SK-N-SH (cell line): ENCODE results near the gene KIF2A. TPM values are rescaled to one million over a fixed set of nuclear protein-coding genes. Genes with fewer than 3 reads are reported as not detected.

Experiments
- CTCF ChIA-PET: fragments of 300-600, 350-600 bp; formaldehyde crosslinking; extraction: SDS; loops from one replicate; lab custom pipeline; 2021; lab: Yijun Ruan, JAX
- POLR2A ChIA-PET: fragments of 350-600 bp; sonication (Branson Sonifier 250); formaldehyde crosslinking; extraction: SDS; loops from one replicate; lab custom pipeline; 2020; ENCODE audit warnings: antibody characterized with exemption, inconsistent platforms; lab: Yijun Ruan, JAX
- DNase-seq: peaks from one replicate; pipeline ENCODE4 v3.0.0; 2012
- H2AFZ ChIP-seq: fragments of 200-600 bp; sonication (generic); 2 replicates; pipeline ENCODE4 v1.8.1; 2016; ENCODE audit warnings: antibody characterized with exemption, mild to moderate bottlenecking, low read depth
- H3F3A ChIP-seq: fragments of 200-600 bp; sonication (generic); replicated peaks from 2 replicates; pipeline ENCODE3; 2016; ENCODE audit warnings: antibody characterized with exemption, mild to moderate bottlenecking; ENCODE audit not compliant: insufficient read depth
- H3K27ac ChIP-seq, 2 experiments: fragments of 200-500 bp in 1 of 2; fragments of 200-600 bp in 1 of 2; sonication (Bioruptor generic) in 1 of 2; sonication (generic), shearing (Covaris generic) in 1 of 2; 2 replicates each; pipeline versions ENCODE4 v1.5.1 to v1.6.1; 2014 to 2016; ENCODE audit warnings: low read depth in 2 of 2, inconsistent platforms in 1 of 2, low read length in 1 of 2, mild to moderate bottlenecking in 1 of 2, mixed read lengths in 1 of 2
- H3K27me3 ChIP-seq: fragments of 200-600 bp; sonication (generic), shearing (Covaris generic); 2 replicates; pipeline ENCODE4 v1.6.1; 2016; ENCODE audit warnings: mixed run types; ENCODE audit not compliant: insufficient read depth
- H3K36me3 ChIP-seq, 2 experiments: fragments of 200-500 bp in 1 of 2; fragments of 200-600 bp in 1 of 2; sonication (Bioruptor generic) in 1 of 2; sonication (generic) in 1 of 2; replicated peaks in 1 of 2; 2 replicates each; pipeline versions ENCODE3 to v1.5.1; 2014 to 2016; ENCODE audit warnings: low read length in 1 of 2, mild to moderate bottlenecking in 1 of 2; ENCODE audit not compliant: insufficient read depth in 2 of 2, control insufficient read depth in 1 of 2
- H3K4me1 ChIP-seq, 2 experiments: fragments of 200-500 bp in 1 of 2; fragments of 200-600 bp in 1 of 2; sonication (Bioruptor generic) in 1 of 2; sonication (generic), shearing (Covaris generic) in 1 of 2; 2 replicates each; pipeline versions ENCODE4 v1.5.1 to v1.6.1; 2014 to 2016; ENCODE audit warnings: low read depth in 1 of 2, low read length in 1 of 2, mixed run types in 1 of 2; ENCODE audit not compliant: insufficient read depth in 2 of 2, control insufficient read depth in 1 of 2
- H3K4me2 ChIP-seq: fragments of 200-600 bp; sonication (generic), shearing (Covaris generic); 2 replicates; pipeline ENCODE4 v1.6.1; 2017; ENCODE audit warnings: mixed run types
- H3K4me3 ChIP-seq, 2 experiments: fragments of 200-500 bp in 1 of 2; fragments of 200-600 bp in 1 of 2; sonication (Bioruptor generic) in 1 of 2; sonication (generic), shearing (Covaris generic) in 1 of 2; 2 replicates each; pipeline versions ENCODE4 v1.5.1 to v1.8.1; 2014 to 2016; ENCODE audit warnings: low read depth in 2 of 2, inconsistent platforms in 1 of 2, low read length in 1 of 2, mild to moderate bottlenecking in 1 of 2, mixed read lengths in 1 of 2, moderate library complexity in 1 of 2
- H3K79me2 ChIP-seq: fragments of 200-600 bp; sonication (generic); 2 replicates; pipeline ENCODE4 v1.8.1; 2017; ENCODE audit warnings: mild to moderate bottlenecking; ENCODE audit not compliant: insufficient read depth
- H3K9ac ChIP-seq: fragments of 200-600 bp; sonication (generic); 2 replicates; pipeline ENCODE4 v1.6.1; 2017; ENCODE audit warnings: mixed run types
- H3K9me2 ChIP-seq: fragments of 200-600 bp; sonication (generic); 2 replicates; pipeline ENCODE4 v1.6.1; 2017; ENCODE audit warnings: mixed run types
- H3K9me3 ChIP-seq: fragments of 200-600 bp; sonication (generic); 2 replicates; pipeline ENCODE4 v1.6.1; 2017; ENCODE audit warnings: mixed run types, mild to moderate bottlenecking, moderate library complexity
- H4K20me1 ChIP-seq: fragments of 200-600 bp; sonication (generic); 2 replicates; pipeline ENCODE4 v1.6.1; 2017; ENCODE audit warnings: mild to moderate bottlenecking, mixed run types; ENCODE audit not compliant: insufficient read depth
- CTCF ChIP-seq: fragments of 200-600 bp; sonication (generic); IDR thresholded peaks from 2 replicates; pipeline ENCODE4 v1.6.1; 2017; ENCODE audit warnings: antibody characterized with exemption, mild to moderate bottlenecking, moderate library complexity
- EP300 ChIP-seq, 2 experiments: IDR thresholded peaks; 2 replicates each; pipeline versions ENCODE4 v1.4.0 to v1.6.1; 2012; ENCODE audit warnings: borderline replicate concordance in 1 of 2, low read depth in 1 of 2, low read length in 1 of 2
- EZH2phosphoT487 ChIP-seq: fragments of 200-600 bp; sonication (generic); IDR thresholded peaks from 2 replicates; pipeline ENCODE4 v1.6.1; 2017; ENCODE audit warnings: low read depth, mixed run types, mild to moderate bottlenecking, antibody characterized with exemption, moderate library complexity, borderline replicate concordance
- FOXJ3 ChIP-seq: sonication (generic); formaldehyde crosslinking; IDR thresholded peaks from 2 replicates; pipeline ENCODE4 v1.5.1; 2020; ENCODE audit warnings: mild to moderate bottlenecking, missing genetic modification reagents
- FOXM1 ChIP-seq: IDR thresholded peaks from 2 replicates; pipeline ENCODE4 v1.4.0; 2012; ENCODE audit warnings: low read depth, mild to moderate bottlenecking
- GABPA ChIP-seq: IDR thresholded peaks from 2 replicates; pipeline ENCODE4 v1.4.0; 2012; ENCODE audit warnings: low read depth, mild to moderate bottlenecking
- IRF3 ChIP-seq: fragments of 150-350 bp; IDR thresholded peaks from 2 replicates; pipeline ENCODE4 v1.6.1; 2016; ENCODE audit warnings: mild to moderate bottlenecking, low read depth, low read length
- JUND ChIP-seq: IDR thresholded peaks from 2 replicates; pipeline ENCODE4 v1.4.0; 2012
- MAX ChIP-seq: IDR thresholded peaks from 2 replicates; pipeline ENCODE4 v1.4.0; 2012; ENCODE audit warnings: low read depth
- MEF2A ChIP-seq: IDR thresholded peaks from 2 replicates; pipeline ENCODE4 v1.4.0; 2012; ENCODE audit warnings: low read depth, borderline replicate concordance
- NFIC ChIP-seq: IDR thresholded peaks from 2 replicates; pipeline ENCODE4 v1.4.0; 2012; ENCODE audit warnings: borderline replicate concordance
- NRF1 ChIP-seq: IDR thresholded peaks from 2 replicates; pipeline ENCODE4 v1.6.1; 2012; ENCODE audit warnings: low read depth, mild to moderate bottlenecking, low read length
- POLR2AphosphoS5 ChIP-seq: IDR thresholded peaks from 2 replicates; pipeline ENCODE4 v1.6.1; 2012; ENCODE audit warnings: low read depth, low read length
- RAD21 ChIP-seq: IDR thresholded peaks from 2 replicates; pipeline ENCODE4 v1.6.1; 2012; ENCODE audit warnings: mild to moderate bottlenecking, low read length
- RCOR1 ChIP-seq: fragments of 150-350 bp; IDR thresholded peaks from 2 replicates; pipeline ENCODE4 v1.6.1; 2017; ENCODE audit warnings: antibody characterized with exemption, low read length
- REST ChIP-seq: IDR thresholded peaks from 2 replicates; pipeline ENCODE4 v1.6.1; 2012; ENCODE audit warnings: mild to moderate bottlenecking, low read depth, low read length, moderate library complexity
- RFX5 ChIP-seq: IDR thresholded peaks from 2 replicates; pipeline ENCODE4 v1.6.1; 2012; ENCODE audit warnings: mild to moderate bottlenecking, improper control_type of control experiment, low read length
- RXRA ChIP-seq: IDR thresholded peaks from 2 replicates; pipeline ENCODE4 v1.4.0; 2012; ENCODE audit warnings: low read depth, mild to moderate bottlenecking, borderline replicate concordance
- SIN3A ChIP-seq: IDR thresholded peaks from 2 replicates; pipeline ENCODE4 v1.6.1; 2012; ENCODE audit warnings: low read depth, mild to moderate bottlenecking, low read length, moderate library complexity, borderline replicate concordance
- TCF12 ChIP-seq: IDR thresholded peaks from 2 replicates; pipeline ENCODE4 v1.4.0; 2012
- USF1 ChIP-seq: IDR thresholded peaks from 2 replicates; pipeline ENCODE4 v1.4.0; 2012; ENCODE audit warnings: low read depth, borderline replicate concordance
- YY1 ChIP-seq: IDR thresholded peaks from 2 replicates; pipeline ENCODE4 v1.4.0; 2012; ENCODE audit warnings: low read depth, mild to moderate bottlenecking
- WGBS: methylation state at CpG from one replicate; pipeline ENCODE4 v1.1.6; 2017; ENCODE audit warnings: low lambda C conversion rate; 5-methylcytosine and 5-hydroxymethylcytosine counted together
- polyA plus RNA-seq, 3 experiments: library from polyadenylated mRNA; depleted of rRNA; stranded (reverse); fragments of >200 nt; gene quantifications; 2 replicates each; pipeline ENCODE4 v1.2.3, GENCODE V29; 2012

Gene KIF2A
- polyA plus RNA-seq, 1 of the 3 experiments (the other 2 are of a cell fraction), result 14.3 TPM

- peak; percentile 92 for TF ChIP-seq NRF1
- TF ChIP-seq SIN3A, result peak; percentile 49; the same call in 1 of the 2 replicates
- TF ChIP-seq MAX, result peak; percentile 76; the same call in 1 of the 2 replicates
- TF ChIP-seq CTCF, result no peak
- TF ChIP-seq RXRA, result no peak
- no peak for TF ChIP-seq GABPA
- no peak for TF ChIP-seq FOXJ3 (CRISPR knock-in tag)
- no peak for TF ChIP-seq EP300 (IDR thresholded peaks at IDR 0.05; ENCODE audit: borderline replicate concordance in 1 of 2, low read depth in 1 of 2, low read length in 1 of 2)
- no peak for TF ChIP-seq MEF2A
- TF ChIP-seq RAD21, result 0 out of 2 replicates have a peak, but pooled peaks have one; percentile 3
Measured at GRCh38 chr5:62412549-62413329, 106.7 kb downstream of the KIF2A start, which contains the start of gene IPO11 (continued).

GRCh38 chr5:62413711-62414110, 107.7 kb downstream of the KIF2A start:
- 50% methylated on average over 3 of the region's 3 CpGs for WGBS
- H2AFZ ChIP-seq, result no peak overlapping the region
- no peak for DNase-seq
- H3K4me1 ChIP-seq, result peaks cover 0 to 4% of the 10 kb centered on the region in 2 experiments; a peak in 2 of 4 replicates
- no peaks in the 10 kb centered on the region for H3K9me3 ChIP-seq
- TF ChIP-seq TCF12 (no peak), NFIC (no peak), FOXJ3 (CRISPR knock-in tag) (no peak), FOXM1 (no peak), RCOR1 (no peak), USF1 (no peak), JUND (no peak), YY1 (no peak), REST (no peak), EP300 (IDR thresholded peaks at IDR 0.05; ENCODE audit: borderline replicate concordance in 1 of 2, low read depth in 1 of 2, low read length in 1 of 2) (no peak), IRF3 (no peak), SIN3A (no peak), POLR2AphosphoS5 (no peak), RFX5 (no peak), EZH2phosphoT487 (no peak)
- CTCF ChIA-PET, result no interaction called here
- H3K9me2 ChIP-seq, result no peaks in the 10 kb centered on the region
- peaks cover 61% of the 10 kb centered on the region for H3K79me2 ChIP-seq
- POLR2A ChIA-PET, result interaction anchor here (2.6 kb wide), 1 partner anchor 10 kb away, joined by 29 read pairs; the partner anchor contains the start of gene DIMT1
- H3K27me3 ChIP-seq, result no peaks in the 10 kb centered on the region
- H3K36me3 ChIP-seq, result peaks cover under 1 to 2% of the 10 kb centered on the region in 2 experiments
- peak overlapping the region; percentile 76 to 93 for H3K4me3 ChIP-seq
- no peaks in the 10 kb centered on the region for H3F3A ChIP-seq
- no peaks in the 10 kb centered on the region for H4K20me1 ChIP-seq
- H3K4me2 ChIP-seq, result peak overlapping the region; percentile 77
- peak overlapping the region; percentile 86 for H3K9ac ChIP-seq
- H3K27ac ChIP-seq, result no peak overlapping the region
